GM21390 (cell line): ENCODE measurements around the gene ANAPC10.
"Not testable (repeated sequence)": the region's sequence is repeated elsewhere in the genome, so short reads cannot be mapped to it uniquely, and the experiment has no call there.

Experiments used
- ATAC-seq: cut with Tn5 transposase; IDR thresholded peaks from one replicate; pipeline ENCODE4 v1.9.1; 2021; ENCODE audit not compliant: unreplicated experiment

ANAPC10 gene, protein sequence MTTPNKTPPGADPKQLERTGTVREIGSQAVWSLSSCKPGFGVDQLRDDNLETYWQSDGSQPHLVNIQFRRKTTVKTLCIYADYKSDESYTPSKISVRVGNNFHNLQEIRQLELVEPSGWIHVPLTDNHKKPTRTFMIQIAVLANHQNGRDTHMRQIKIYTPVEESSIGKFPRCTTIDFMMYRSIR

DNA sequence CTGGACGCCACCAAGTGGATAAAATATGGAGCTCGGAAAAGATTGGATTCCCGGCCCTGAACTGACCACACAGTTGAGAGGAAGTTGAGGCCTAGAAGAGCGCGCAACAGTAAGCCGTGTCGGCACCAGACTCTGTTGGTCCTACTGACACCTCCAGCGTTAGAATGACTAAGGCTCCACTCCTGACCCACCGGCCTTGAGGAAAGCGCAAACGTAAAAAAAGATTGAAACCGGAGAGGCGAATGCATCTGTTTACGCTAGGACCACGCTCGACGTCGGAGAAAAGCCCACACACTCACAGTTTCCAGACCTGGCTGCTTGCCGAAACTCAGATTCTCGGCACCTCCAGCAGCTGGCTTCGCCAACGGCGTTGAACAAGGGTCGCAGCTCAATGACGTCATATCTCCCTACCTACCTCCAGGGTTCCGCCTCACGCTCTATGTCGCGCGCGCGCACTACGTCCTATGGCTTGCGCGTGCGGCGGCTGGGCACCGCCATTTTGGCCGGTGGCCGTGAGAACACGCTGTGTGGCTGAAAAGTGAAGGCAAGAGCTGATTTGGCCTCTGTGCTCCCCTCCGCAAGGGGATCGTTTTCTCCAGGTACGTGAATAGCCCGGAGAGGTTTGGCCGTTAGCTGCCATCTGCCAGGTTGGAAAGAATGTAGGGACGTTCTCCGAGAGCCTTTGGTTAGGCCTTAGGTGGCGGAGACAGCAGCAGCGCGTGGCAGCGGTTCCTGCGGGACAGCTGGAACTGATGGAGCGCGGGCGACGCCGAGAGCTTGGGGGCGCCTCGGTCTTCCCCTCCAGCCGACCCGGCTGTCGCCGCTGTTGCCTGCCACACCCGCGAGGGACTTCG lies at the start of gene ANAPC10, which contains the start of gene ABCE1:
ANAPC10 (minus strand) TSS at position 376 of the 854 bp plus-strand sequence. CDS start 2,097 bp downstream, outside the sequence.
ABCE1 (plus strand) TSS at position 491 of the 854 bp plus-strand sequence. CDS start 6,102 bp downstream, outside the sequence.
- ATAC-seq, result peak; percentile 73

DNA sequence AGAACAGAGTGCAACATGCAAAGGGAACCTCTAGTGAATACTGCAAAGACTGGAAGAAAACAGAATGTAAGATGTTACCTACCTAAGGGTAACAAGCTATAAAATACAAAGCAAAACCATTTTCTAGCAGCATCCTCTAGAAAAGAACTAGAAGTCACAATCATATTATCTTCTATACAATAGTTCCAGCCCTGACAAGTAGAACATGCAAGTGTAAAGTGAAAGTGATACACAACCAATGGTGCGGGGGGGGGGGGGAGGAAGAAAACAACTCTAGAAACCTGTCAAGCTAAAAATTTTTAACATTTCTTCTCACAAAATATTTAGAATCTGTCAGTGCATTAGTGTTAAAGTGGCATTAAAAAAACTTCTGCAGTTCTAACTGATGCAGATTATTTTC lies 38.2 kb upstream of the ANAPC10 start:
- not testable (repeated sequence) for ATAC-seq

DNA sequence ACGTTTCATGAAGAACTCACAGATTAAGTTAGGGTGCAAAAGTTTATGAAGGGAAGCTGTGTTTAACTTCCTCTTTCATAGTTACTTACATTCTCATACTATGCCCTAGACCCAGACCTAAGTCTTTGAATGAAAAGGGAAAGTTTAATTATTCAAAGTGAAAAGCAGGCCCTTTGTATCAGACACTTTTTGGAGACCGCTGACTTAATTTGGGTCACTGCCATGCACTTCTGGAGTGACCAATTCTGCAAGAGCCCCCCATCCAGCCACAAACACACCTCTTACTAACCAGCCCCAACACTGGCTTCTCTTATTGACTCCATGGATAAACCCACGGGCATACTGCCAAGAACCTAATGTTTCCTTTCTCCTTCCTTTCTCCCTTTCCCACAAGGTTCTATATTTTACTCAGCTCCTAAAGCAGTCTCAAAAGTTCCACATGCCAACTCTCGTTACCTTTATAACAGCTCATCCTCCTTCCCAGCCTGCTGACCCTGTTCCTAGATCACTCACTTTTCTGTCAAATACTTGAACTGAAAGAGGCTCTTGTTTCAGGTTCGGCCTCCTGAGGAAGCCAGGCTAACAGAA lies 34.6 kb upstream of the ANAPC10 start:
- peak; percentile 79 for ATAC-seq

DNA sequence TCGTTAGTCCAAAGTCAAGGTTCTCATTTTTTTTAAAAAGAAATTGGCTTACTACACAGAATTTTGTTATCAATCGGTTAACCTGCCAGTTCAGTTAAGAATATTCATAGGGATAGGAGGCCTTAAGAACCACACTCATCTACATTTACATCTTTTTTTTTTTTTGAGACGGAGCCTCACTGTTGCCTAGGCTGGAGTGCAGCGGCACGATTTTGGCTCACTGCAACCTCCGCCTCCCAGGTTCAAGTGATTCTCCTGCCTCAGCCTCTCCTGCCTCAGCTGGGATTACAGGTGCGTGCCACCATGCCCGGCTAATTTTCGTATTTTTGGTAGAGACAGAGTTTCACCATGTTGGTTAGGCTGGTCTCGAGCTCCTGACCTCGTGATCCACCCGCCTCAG lies 33.9 kb upstream of the ANAPC10 start:
- no peak for ATAC-seq

DNA sequence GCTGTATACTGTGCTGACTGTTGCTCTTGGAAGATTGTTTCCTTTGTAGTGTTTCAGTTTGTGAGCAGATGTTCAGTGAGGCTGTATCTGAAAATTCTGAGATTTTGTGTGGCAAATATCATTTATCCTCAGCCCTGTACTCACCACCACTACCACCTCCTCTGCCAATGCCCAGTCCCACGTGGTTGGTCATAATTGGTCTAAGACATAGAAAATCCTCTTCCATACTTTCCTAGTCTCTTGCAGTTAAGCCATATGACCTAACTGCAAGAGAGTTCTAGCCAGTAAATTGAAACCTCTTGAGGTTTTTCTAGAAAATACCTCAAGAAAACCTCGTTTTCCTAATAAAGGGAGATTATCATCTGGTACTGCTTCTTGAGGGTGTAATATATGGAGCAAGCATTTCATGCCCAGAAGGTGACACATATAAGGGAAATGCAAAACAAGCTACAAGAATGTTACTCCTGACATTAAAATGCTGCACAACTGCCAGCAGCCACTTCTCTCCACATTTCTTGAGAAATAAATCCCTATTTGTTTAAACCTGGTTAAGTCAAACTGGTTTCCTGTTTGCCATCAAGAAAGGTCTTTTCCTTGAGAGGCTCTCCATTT lies 32.9 kb upstream of the ANAPC10 start:
- no peak for ATAC-seq

DNA sequence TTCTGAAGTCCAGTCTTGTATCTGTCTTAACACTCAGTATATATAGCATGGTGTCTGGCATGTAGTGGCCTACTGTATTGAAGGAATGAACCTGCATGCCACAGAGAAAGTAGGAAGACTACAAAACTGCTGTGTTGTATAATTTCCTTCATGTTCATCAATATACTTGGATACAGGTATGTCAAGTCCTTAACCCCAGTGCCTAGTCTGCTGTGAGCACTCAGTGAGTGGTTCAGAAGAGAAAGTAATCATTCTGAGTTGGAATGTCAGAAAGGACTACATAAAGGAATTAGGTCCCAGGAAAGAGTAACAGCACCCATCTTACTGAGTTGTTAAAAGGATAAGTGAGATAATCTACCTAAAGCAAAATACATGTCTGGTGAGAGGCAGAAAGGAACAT lies 32.1 kb upstream of the ANAPC10 start:
- no peak for ATAC-seq

DNA sequence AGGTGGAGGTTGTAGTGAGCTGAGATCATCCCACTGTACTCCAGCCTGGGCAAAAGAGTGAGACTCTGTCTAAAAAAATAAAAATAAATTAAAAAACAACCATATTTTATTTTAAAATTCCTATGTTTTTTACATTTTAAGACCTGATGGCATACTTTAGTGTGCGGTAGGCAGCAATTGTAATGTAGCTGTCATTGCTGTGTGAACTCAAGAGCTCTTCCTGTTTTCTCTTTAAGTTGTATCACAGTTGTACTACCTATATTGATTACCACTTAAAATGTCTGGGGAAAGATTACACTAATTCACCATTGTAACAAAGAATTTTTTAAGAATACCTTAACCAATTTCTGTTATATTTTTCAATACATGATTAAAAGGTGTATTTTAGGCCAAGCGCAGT lies 27.4 kb upstream of the ANAPC10 start:
- no peak for ATAC-seq

DNA sequence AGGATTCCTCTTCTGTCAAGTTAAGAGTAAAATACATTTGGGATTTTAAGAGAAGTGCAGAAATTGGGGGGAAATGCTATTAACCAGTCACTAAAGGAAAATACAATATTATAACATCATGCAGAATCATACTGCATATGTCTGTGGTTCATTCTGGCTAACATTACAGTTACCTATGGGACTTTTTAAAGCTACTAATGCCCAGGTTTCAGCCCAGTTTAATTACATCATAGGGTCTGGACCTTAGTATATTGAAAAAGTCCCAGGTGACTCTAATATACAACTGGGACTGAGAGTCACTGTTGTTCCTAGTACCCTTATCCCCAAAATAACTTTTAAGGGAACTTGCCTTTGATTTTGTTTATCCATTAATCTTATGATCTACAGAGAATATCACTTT lies 10.1 kb upstream of the ANAPC10 start:
- ATAC-seq, result no peak

DNA sequence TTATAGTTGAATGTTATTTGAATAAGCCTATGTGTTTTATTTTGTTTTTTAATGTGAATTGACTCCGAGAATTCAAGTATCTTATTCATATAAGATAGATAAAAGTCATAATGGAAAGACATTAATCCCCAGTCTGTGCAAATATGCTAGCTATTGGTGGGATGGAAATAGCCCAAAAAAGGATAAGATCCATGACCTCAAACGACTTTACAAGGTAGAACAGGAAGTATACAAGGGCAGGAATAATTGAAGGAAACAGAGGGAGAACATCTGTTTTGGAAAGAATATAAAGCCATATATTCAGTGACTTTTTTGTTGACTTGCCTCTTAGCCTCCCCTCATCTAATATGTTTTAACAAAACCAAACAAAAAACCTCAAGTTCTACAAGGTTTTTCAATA lies 9.1 kb upstream of the ANAPC10 start:
- ATAC-seq, result no peak

DNA sequence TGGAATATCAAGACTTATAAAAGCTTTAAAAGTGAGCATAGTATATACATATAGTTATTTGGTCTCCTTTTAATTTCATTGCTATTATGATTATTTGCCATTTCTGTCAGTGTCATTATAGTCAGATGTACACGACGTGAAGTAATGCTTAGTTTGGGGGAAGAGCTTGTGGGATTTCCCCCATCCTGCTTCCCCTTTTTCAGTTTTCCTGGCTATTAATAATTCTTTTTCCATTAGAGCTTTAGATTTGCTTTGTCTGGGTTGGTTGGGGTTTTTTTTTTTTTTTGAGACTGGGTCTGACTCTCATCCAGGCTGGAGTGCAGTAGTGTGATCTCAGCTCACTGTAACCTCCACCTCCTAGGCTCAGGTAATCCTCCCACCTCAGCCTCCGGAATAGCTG lies 5.5 kb upstream of the ANAPC10 start:
- no peak for ATAC-seq

DNA sequence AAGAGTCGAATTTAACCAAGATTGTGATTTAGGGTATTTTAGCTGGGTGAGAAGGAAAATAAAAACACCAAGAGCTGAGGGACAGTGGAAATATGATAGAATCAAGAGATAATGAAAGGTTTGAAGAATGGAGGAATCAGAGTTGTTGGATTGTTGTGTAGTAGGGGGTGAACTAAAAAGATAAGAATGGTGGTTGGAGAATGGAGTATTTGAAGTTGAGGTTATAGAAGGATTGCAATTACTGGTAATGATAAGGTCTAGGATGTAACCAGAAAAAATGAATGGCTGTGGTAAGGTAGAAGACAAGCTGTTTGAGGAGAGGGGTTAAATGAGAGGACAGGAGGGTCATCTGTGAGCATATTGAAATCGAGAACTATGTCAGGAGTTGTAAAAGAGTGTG lies 4.6 kb upstream of the ANAPC10 start:
- ATAC-seq, result no peak

DNA sequence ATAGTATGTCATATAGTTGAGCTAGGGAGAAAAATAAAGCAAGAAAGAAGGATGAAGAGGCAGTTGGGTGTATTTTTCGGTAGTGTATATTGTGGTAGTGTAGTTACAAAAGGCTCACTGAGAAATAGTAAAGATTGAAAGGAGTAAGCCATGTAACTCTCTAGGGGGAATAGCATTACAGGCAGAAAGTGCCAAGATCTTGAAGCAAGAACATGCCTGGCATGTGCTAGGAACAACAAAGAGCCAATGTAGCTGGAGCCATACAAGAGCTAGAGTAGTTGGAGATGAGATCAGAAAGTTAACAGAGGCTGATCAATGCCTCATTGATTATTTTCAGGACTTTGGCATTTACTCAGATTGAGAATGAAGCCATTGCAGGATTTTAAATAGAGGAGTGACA lies 3.1 kb upstream of the ANAPC10 start:
- ATAC-seq, result no peak

DNA sequence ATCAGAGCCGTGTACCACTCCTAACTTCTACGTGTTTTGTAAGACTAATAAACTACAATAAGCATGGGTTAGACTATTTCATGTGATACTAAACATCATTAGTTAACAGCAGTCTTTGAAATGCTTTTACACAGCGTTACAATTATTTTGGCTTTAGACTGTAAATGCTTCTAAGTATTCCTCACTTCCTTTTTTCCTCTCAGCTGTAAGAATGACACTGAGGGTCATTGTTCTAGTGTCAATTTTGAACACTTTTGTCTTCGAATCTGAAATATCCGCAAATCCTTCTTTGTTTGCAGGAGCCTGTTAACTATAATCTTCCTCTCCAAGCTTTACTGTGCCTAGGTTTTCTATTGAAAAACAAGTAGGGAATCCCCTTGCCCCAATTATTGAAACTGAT lies 1.7 kb upstream of the ANAPC10 start:
- no peak for ATAC-seq

DNA sequence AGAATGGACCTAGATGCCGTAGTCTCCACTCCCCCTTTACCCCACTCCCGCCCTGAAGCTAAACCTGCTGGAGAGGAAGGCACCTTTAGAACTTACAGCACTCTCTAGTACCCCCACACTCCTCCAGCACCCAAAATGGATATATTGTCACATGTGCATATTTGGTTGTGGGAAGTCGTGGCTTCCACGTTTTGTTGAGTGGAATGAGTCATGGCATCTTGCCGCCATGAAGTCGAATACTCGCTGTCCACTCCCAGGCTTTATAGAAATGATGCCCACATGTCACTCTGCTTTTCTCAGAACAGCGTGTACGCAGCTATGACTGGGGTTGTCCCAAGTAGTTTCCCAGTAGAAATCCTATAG lies 660 bp upstream of the ANAPC10 start:
- ATAC-seq, result peak; percentile 18

DNA sequence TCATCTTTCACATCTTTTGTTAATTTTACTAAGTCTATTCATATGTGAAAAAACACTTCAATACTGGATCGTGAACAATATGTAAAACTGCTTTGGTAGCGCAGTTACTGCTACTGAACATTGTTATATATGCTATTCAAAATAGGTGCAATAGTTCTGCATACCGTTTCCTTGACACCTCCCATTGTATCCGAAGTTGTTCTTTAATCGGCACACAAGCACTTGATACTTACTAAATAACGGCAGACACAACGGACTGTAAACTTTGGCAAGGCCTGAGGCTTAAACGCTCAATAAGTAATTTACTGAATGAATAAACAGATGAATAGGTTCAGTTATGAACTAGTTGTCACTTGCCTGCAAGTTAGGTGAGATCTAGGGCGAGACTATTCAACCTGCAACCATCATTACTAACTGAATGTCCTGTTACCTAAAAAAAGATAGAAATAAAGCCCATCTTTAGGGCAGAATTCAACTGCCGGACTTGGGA lies 620 bp downstream of the ANAPC10 start:
- ATAC-seq, result no peak

DNA sequence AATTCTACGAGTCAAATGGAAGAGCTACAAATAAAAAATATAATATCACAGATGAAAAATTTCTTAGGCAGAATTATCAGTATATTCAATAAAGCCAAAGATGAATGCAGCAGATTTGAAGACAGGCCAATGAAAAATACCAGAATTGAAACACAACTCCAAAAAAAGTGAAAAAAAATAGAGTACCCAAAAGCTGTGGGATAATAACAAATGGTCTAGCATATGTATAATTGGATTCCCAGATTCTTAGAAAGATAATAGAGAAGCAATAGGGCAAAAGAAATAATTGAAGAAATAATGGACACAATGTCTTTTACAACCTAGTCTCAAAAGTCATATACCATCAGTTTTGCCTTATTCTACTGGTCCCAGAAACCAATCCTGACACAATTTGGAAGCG lies 4.4 kb downstream of the ANAPC10 start:
- no peak for ATAC-seq

DNA sequence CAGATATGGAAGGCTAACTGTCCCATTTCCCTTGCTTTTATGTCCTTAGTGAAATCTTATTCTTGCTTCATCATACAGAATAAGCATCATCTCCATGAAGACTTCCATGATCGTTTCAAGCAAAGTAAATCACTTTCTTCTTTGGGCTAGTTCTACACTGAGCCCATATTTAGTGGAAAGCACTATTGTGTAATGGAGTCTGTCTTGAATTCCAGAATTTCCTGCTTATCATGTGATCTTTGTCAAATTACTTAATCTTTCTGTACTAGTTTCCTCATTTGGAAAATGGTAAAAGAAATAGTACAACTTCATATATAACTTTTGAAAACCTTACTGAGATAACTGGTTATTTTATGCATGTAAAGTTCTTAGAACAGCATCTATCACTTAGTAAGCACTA lies 7.6 kb downstream of the ANAPC10 start:
- ATAC-seq, result no peak

DNA sequence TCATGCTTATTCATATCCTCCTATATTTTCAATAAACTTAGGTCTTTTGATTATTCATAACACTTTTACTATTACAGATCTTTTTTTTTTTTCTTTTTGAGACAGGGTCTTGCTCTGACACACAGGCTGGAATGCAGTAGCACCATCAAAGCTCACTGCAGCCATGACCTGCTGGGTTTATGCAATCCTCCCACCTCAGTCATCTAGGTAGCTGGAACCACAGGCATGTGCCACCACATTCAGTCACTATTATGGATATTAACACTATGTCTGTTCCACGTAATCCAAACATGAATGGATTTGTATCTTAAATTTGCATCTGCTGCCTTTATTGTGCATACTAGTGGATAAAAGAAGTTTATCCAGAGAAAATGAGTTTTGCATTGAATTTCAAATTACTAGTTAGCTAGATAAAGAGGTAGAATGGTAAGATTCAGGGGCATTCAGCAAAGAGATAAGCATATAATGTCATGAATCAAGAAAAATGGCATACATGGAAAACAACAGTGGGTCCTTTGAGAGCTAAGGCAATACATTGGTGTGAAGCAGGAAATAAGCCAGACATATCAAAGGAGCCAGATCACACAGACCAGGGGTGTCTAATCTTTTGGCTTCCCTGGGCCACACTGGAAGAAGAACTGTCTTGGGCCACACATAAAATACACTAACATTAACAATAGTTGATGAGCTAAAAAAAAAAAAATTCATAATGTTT lies 13.9 kb downstream of the ANAPC10 start:
- ATAC-seq, result no peak

DNA sequence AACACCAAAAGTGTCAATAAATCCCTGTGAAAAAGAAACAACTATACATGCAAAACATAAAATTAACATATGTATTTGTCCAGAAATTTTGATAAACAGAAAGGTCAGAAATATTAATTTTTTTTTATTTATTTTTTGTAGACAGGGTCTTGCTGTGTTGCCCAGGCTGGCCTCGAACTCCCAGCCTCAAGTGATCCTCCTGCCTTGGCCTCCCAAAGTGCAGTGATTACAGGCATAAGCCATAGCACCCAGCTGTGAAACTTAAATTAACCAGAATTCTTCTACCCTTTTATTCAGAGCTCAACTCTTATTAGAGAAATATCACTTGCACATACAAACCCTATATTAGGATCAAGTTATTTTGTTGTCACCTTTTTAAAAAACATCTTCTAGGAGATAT lies 16.2 kb downstream of the ANAPC10 start:
- no peak for ATAC-seq

DNA sequence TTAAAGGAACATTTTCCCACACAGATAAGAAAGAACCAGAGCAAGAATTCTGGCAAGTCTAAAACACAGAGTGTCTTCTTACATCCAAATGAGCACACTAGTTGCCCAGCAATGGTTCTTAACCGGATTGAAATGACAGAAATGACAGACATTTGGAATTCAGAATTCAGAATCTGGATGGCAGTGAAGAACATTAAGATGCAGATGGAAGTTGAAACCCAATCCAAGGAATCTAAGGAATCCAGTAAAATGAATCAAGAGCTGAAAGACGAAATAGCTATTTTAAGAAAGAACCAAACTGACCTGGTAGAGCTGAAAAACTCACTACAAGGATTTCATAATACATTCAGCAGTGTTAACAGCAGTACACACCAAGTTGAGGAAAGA lies 21.5 kb downstream of the ANAPC10 start:
- no peak for ATAC-seq
